Neural progenitor cell (in vitro differentiated cells): ENCODE data around the gene BMPER.

Source experiments
- CTCF ChIP-seq: fragments of 200-600 bp; sonication (generic); IDR thresholded peaks from 2 replicates; pipeline ENCODE4 v1.5.1; 2017; ENCODE audit warnings: antibody characterized with exemption, mild to moderate bottlenecking
- EZH2 ChIP-seq: fragments of 200-600 bp; sonication (generic); IDR thresholded peaks from 2 replicates; pipeline ENCODE4 v1.6.1; 2017; ENCODE audit warnings: antibody characterized with exemption, mild to moderate bottlenecking, moderate library complexity
- EZH2phosphoT487 ChIP-seq: fragments of 200-600 bp; sonication (generic); IDR thresholded peaks from 2 replicates; pipeline ENCODE4 v1.6.1; 2017; ENCODE audit warnings: antibody characterized with exemption

GRCh38 chr7:34108165-34108564, 202.8 kb downstream of the BMPER start:
- no peak for TF ChIP-seq CTCF
- no peak for TF ChIP-seq EZH2
- no peak for TF ChIP-seq EZH2phosphoT487
